GM12873 (cell line): ENCODE data around the gene NCOR2.

Source experiments
- TF ChIP-seq, protein P1 (sequence below): IDR thresholded peaks from 2 replicates; pipeline ENCODE4 v1.5.1; 2012; ENCODE audit warnings: low read depth, mild to moderate bottlenecking, moderate library complexity, low read length, control low read depth; ENCODE audit not compliant: insufficient read depth; ENCODE audit errors: missing control alignments

The NCOR2 gene

GRCh38 chr12:124588751-124589267 is 21.4 kb upstream of the NCOR2 start:
- TF ChIP-seq, protein P1, sequence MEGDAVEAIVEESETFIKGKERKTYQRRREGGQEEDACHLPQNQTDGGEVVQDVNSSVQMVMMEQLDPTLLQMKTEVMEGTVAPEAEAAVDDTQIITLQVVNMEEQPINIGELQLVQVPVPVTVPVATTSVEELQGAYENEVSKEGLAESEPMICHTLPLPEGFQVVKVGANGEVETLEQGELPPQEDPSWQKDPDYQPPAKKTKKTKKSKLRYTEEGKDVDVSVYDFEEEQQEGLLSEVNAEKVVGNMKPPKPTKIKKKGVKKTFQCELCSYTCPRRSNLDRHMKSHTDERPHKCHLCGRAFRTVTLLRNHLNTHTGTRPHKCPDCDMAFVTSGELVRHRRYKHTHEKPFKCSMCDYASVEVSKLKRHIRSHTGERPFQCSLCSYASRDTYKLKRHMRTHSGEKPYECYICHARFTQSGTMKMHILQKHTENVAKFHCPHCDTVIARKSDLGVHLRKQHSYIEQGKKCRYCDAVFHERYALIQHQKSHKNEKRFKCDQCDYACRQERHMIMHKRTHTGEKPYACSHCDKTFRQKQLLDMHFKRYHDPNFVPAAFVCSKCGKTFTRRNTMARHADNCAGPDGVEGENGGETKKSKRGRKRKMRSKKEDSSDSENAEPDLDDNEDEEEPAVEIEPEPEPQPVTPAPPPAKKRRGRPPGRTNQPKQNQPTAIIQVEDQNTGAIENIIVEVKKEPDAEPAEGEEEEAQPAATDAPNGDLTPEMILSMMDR, result no peak

DNA sequence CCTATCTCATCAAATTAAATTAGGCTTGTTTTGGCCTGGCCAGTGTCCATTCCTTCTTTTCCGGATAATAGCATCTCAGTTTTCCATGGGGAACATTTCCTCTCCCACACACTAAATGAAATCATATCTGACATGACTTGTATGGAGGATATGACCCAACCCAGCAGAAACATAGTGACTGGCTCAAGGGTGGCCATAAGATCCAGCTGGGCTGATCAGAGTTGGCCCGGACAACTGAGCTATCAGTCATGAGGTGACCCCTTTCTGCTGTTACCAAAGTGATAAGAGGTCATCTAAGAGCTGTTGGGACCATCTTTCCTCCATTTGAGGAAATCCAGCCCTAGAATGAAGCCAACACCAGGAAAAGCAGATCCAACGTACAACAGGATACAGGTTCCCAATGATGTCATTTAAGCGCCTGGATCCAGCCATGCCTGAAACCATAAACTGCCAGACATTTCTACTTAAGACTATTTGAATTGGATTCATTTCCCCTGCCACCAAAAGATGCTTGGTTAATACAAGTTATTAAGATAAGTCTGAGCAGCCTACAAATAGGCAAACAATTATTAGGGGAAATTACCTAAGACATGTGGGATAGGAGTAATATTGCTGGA is 20.7 kb upstream of the NCOR2 start:
- TF ChIP-seq, protein P1, result no peak

DNA sequence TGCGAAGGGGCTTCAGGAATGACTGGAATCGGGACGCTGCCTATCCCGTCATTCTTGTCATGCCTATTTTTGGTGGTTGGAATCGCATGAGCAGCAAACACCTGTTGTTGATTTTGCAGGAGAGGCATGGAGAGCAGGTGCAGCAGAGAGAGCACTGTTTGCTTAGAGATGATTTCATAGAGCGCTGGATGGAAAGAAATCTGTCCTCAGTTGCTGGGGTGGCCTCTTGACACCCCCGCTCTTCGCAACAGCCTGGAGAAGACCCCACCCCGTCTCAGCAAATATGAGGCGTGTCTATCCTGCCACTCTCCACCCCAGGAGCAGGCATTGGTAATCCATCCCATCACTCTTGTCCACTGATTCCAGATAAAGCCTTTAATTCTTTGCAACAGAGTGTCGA is 19.3 kb upstream of the NCOR2 start:
- TF ChIP-seq, protein P1, result no peak

DNA sequence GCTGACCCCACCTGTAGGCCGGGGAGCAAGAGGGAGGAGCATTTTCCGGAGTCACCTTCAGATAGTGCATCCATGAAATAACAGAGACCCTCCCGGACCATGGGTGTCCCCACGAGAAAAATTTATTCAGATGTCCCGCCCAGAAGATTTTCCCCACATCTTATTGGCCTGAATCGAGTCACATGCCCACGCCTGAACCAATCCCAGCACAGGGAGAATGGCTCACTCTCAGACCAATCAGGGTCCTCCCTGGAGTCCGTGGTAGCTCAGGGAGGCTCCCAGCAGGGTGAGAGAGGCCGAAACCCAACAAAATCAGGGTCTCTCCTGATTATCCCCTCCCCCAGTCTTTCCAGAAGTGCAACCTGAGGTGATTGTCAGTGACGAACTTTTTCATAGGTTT is 16.4 kb upstream of the NCOR2 start:
- TF ChIP-seq, protein P1, result no peak

DNA sequence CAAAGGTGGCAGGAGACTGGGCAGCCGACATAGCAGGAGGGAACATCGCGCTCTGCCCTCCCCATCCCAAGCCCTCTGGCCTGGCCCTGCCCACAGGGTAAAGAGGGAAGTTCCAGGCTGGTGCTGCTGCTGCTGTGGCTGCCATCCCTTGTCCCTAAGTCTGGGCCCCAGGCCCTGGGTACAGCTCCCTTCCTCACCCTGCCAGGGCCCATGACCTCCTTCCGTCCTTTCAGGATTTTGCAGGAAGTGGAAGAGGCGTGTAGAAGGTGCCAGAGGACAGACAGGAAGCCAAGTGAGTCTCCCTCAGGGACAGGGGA is 14.7 kb upstream of the NCOR2 start:
- TF ChIP-seq, protein P1, result no peak

- TF ChIP-seq, protein P1, result no peak
Measured at GRCh38 chr12:124581307-124582107, 14.1 kb upstream of the NCOR2 start.

DNA sequence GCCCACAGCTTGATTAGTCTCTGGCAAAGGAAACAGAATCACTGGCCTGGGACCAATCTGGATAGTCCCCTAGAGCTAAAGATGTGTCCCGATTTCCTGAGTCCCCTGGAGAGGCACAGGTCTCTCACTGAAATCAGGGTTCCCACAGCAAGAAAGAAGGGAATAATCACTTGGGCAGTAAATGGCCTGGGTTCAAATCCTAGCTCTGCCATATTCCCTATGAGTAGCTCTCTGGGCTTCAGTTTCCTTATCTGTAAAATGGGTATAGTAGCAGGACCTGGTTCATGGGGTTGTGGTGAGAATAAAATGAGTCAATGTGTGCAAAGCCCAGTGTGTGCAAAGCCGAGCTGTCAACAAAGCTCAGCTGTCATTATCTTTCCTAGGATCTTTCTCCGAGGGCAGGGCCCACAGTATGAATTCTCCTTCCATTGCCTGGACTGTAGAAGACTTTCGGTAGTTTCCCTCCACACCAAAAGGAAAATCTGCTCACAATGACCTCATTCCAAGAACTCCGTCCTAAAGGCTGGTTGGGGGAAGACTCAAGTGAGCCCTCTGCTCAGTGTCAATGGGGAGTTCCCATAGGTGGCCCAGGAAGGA is 12.6 kb upstream of the NCOR2 start:
- TF ChIP-seq, protein P1, result no peak
